Psoas muscle (tissue), 8 donors: ENCODE data around the gene ZNF618. TPM values are rescaled to one million over a fixed set of nuclear protein-coding genes. Genes with fewer than 3 reads are reported as not detected.

ENCODE experiments used
- ATAC-seq, 4 donors: fragments of 200-7000 bp; cut with Tn5 transposase; one replicate each; pipeline ENCODE4 v1.9.1; 2020; ENCODE audit warnings: moderate library complexity in 3 of 4, mild to moderate bottlenecking in 2 of 4
- DNase-seq, 2 donors: peaks; one replicate each; pipeline ENCODE4 v3.0.0-alpha.2; 2020
- H3K27ac ChIP-seq: fragments of 200-600 bp; one replicate; pipeline ENCODE4 v1.8.0; 2022
- H3K27me3 ChIP-seq, 3 donors: fragments of 200-600 bp in 1 of 3; one replicate each; pipeline versions ENCODE4 v1.6.1 to v1.8.0; 2013 to 2022; ENCODE audit warnings: low read length in 2 of 3, mild to moderate bottlenecking in 2 of 3, moderate library complexity in 1 of 3; ENCODE audit not compliant: insufficient read depth in 3 of 3
- H3K36me3 ChIP-seq, 2 donors: fragments of 200-600 bp in 1 of 2; one replicate each; pipeline versions ENCODE4 v1.6.1 to v1.8.0; 2013 to 2022; ENCODE audit warnings: low read depth in 1 of 2, mild to moderate bottlenecking in 1 of 2, moderate library complexity in 1 of 2; ENCODE audit not compliant: insufficient read depth in 1 of 2
- H3K4me1 ChIP-seq: fragments of 200-600 bp; one replicate; pipeline ENCODE4 v1.8.0; 2022
- H3K4me3 ChIP-seq: fragments of 200-600 bp; one replicate; pipeline ENCODE4 v1.8.0; 2022; ENCODE audit warnings: mild to moderate bottlenecking
- H3K9me3 ChIP-seq: fragments of 200-600 bp; one replicate; pipeline ENCODE4 v1.8.0; 2022
- CTCF ChIP-seq: fragments of 200-600 bp; IDR thresholded peaks from one replicate; pipeline ENCODE4 v1.8.0; 2022; ENCODE audit warnings: antibody characterized with exemption
- WGBS, 3 donors: extraction: QIAGEN DNeasy Blood & Tissue Kit; methylation state at CpG; one replicate each; pipeline versions ENCODE4 v1.1.6 to v1.1.7; 2013; 5-methylcytosine and 5-hydroxymethylcytosine counted together
- intact Hi-C, 2 donors: fragments of 100-400 bp; cut with DNase I; formaldehyde crosslinking; loops; one replicate each; pipeline versions ENCODE4 v1.11.0 to v1.14.2; 2022
- polyA plus RNA-seq, 3 donors: library from polyadenylated mRNA; stranded (reverse); fragments of 200-250 nt; gene quantifications; one replicate each; pipeline ENCODE4 v1.2.3, GENCODE V29; 2013
- total RNA-seq, 4 donors: library from RNA; stranded (reverse); fragmentation: NEBNext Ultra II Directional in 2 of 4; extraction: Animal tissue kit (Norgen Biotek cat#: 25700) in 2 of 4; gene quantifications; one replicate each; pipeline versions ENCODE4 v1.2.1 to v1.2.4, GENCODE V29; 2021 to 2023
- donor health status: healthy with polysubstance abuse.
- donor health status: DM: no; HTN: no; CAD: no; lungs with moderate emphysema.
- donor health status: Bipolar disorder and iron deficiency.
- donor health status: healthy.
- donor health status: DM: yes; HTN: yes; CAD: no.
- donor health status: DM: no; HTN: no; CAD: no.
- donor health status: DM: no; HTN: no; CAD: no.
- donor health status: DM: yes; HTN: yes; CAD: no.

ZNF618 gene
- total and polyA plus RNA-seq, 7 donors = 0.31 to 2.7 (median 1.2) TPM

- 64 to 67% (median 66%) methylated on average over 3 of the region's 3 CpGs for WGBS, 3 donors
- intact Hi-C loops = loop anchor here in 1 of 2 donors (2.0 kb wide), 1 partner anchor 21 kb away; no protein-coding TSS in a partner anchor
- Histone ChIP-seq H3K9me3 (no peaks in the 10 kb centered on the region), H3K36me3 (no peaks in the 10 kb centered on the region), H3K27me3 (no peaks in the 10 kb centered on the region), H3K27ac (no peak overlapping the region), H3K4me3 (no peak overlapping the region), H3K4me1 (no peaks in the 10 kb centered on the region)
- DNase-seq = no peak
- TF ChIP-seq CTCF = no peak
- no peak for ATAC-seq
Measured at GRCh38 chr9:114001410-114001685, 125.2 kb downstream of the ZNF618 start.

DNA sequence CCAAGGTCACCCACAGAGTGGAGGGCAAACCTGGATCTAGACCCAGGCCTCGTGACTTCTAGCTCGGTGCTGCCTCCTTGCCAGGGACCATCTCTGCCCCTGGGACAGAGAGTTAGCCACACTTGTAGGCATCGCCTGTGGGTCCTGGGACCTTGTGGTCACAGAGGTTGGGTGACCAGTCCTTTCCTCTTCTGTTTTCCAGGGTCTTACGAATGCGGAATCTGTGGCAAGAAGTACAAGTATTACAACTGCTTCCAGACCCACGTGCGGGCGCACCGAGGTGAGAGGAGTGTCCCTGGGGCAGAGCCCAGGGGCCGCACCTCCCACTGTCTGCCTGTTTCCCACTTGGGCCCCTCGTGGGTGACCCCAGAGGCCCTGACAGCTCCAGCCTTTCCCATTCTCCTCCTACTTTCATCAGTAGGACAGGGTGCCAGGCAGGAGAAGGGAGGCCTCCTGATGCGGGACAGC, 125.7 kb downstream of the ZNF618 start:
- H3K9me3 ChIP-seq = no peaks in the 10 kb centered on the region
- no peaks in the 10 kb centered on the region for H3K4me1 ChIP-seq
- WGBS, 3 donors = 89 to 97% (median 90%) methylated on average over 12 of the region's 12 CpGs
- H3K4me3 ChIP-seq = no peak overlapping the region
- intact Hi-C loops = loop anchor here in 1 of 2 donors (2.0 kb wide), 1 partner anchor 21 kb away; no protein-coding TSS in a partner anchor
- peaks cover 0 to 4% of the 10 kb centered on the region in 2 donors for H3K36me3 ChIP-seq
- no peak for TF ChIP-seq CTCF
- ATAC-seq (no peak), DNase-seq (no peak)
- H3K27me3 ChIP-seq = no peaks in the 10 kb centered on the region
- H3K27ac ChIP-seq = no peak overlapping the region

DNA sequence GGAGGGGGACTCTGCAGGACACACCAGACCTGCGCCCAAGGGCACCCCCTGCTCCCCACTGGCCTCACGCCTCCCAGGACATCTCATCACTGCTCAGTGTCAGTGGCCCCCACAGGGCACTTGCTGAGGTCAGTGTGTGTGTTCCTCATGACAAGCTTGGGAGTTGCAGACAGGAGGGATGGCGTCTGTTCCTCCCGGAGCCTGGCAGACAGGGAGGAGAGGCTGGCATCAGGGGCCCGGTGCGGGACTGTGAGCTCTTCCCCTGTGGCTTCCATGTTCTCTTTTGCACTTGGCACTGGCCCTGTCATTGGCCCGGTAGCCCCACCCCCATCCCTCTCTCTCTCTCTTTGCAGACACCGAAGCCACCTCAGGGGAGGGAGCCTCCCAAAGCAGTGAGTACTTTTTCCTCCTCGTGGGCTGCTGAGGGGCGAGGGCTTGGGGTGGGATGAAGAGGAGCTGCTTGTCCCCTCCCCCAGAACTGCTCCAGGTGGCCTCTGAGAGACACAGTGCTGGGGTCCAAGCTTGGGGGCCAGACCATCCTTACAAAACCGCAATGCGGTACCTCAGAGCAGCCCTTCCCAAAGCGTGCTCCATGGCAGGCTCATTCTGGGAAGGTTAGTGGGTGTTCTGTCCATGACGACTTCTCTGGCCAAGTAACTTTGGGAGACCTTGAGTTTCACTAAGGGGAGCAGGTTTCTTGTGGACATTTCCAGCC, 126.3 kb downstream of the ZNF618 start:
- WGBS, 3 donors = 92 to 94% (median 92%) methylated on average over 14 of the region's 14 CpGs
- Histone ChIP-seq H3K27me3 (no peaks in the 10 kb centered on the region), H3K4me1 (no peaks in the 10 kb centered on the region), H3K9me3 (no peaks in the 10 kb centered on the region), H3K36me3 (peaks cover 0 to 5% of the 10 kb centered on the region in 2 donors), H3K4me3 (no peak overlapping the region), H3K27ac (no peak overlapping the region)
- DNase-seq = no peak
- no peak for TF ChIP-seq CTCF
- ATAC-seq = no peak
- intact Hi-C loops = no loop called here

DNA sequence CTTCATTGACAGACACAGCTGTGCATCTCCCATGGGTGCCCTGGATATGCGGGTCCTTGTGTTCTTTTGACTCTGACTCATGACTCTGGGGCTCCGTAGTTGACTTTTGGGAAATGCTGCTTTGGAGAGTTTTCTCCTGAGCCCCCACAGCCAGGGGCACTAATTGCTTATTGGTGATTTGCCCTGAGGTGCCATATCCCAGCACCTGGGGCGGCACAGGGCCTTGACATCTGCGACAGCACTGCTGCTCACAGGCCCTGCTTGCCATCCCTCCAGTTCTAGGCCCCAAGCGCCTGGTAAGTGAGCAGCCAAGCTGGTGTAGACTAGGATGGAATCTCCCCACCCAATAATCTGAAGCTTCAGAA, 126.9 kb downstream of the ZNF618 start:
- WGBS, 3 donors = 91 to 98% (median 97%) methylated on average over 5 of the region's 5 CpGs
- no peak overlapping the region for H3K27ac ChIP-seq
- no peak for TF ChIP-seq CTCF
- DNase-seq (no peak), ATAC-seq (no peak)
- intact Hi-C loops = no loop called here
- no peaks in the 10 kb centered on the region for H3K27me3 ChIP-seq
- H3K4me3 ChIP-seq = no peak overlapping the region
- H3K9me3 ChIP-seq = no peaks in the 10 kb centered on the region
- no peaks in the 10 kb centered on the region for H3K4me1 ChIP-seq
- H3K36me3 ChIP-seq = peaks cover 0 to 5% of the 10 kb centered on the region in 2 donors

GRCh38 chr9:114003351-114003750, 127.2 kb downstream of the ZNF618 start:
- no peak for DNase-seq
- ATAC-seq = no peak
- Histone ChIP-seq H3K27ac (peak overlapping the region; percentile 41), H3K9me3 (no peaks in the 10 kb centered on the region), H3K36me3 (peaks cover 0 to 5% of the 10 kb centered on the region in 2 donors), H3K27me3 (no peaks in the 10 kb centered on the region), H3K4me3 (no peak overlapping the region), H3K4me1 (no peaks in the 10 kb centered on the region)
- no peak for TF ChIP-seq CTCF
- 89 to 91% (median 91%) methylated on average over 7 of the region's 7 CpGs for WGBS, 3 donors
- intact Hi-C loops = no loop called here
